Measurements from ENCODE around the gene LAMB1. TPM values are rescaled to one million over a fixed set of nuclear protein-coding genes. Genes with fewer than 3 reads are reported as not detected.

The LAMB1 gene
- total RNA-seq, 2 donors from 2014 or later, result not detected

- Mint-ChIP-seq H3K4me1 (no peaks in the 10 kb centered on the region), H3K36me3 (ENCODE audit: low read depth) (no peaks in the 10 kb centered on the region), H3K27me3 (no peaks in the 10 kb centered on the region), H3K4me3 (no peak overlapping the region), H3K9me3 (no peaks in the 10 kb centered on the region), H3K27ac (no peak overlapping the region)
- ATAC-seq (replicated peaks), result no peak
Observed at GRCh38 chr7:107943018-107943417, 59.9 kb downstream of the LAMB1 start.

- Mint-ChIP-seq H3K36me3 (ENCODE audit: low read depth) (no peaks in the 10 kb centered on the region), H3K27me3 (no peaks in the 10 kb centered on the region), H3K27ac (no peak overlapping the region), H3K4me3 (no peak overlapping the region), H3K9me3 (no peaks in the 10 kb centered on the region), H3K4me1 (no peaks in the 10 kb centered on the region)
- ATAC-seq (replicated peaks), result no peak
Observed at GRCh38 chr7:107940951-107941350, 62.0 kb downstream of the LAMB1 start.

GRCh38 chr7:107939573-107940489, 63.1 kb downstream of the LAMB1 start:
- no peak overlapping the region for H3K4me3 Mint-ChIP-seq
- H3K27me3 Mint-ChIP-seq, result no peaks in the 10 kb centered on the region
- no peaks in the 10 kb centered on the region for H3K9me3 Mint-ChIP-seq
- H3K36me3 Mint-ChIP-seq (ENCODE audit: low read depth), result no peaks in the 10 kb centered on the region
- no peak overlapping the region for H3K27ac Mint-ChIP-seq
- no peak for ATAC-seq (replicated peaks)
- H3K4me1 Mint-ChIP-seq, result no peaks in the 10 kb centered on the region

GRCh38 chr7:107938456-107939250, 64.3 kb downstream of the LAMB1 start:
- Mint-ChIP-seq H3K27me3 (no peaks in the 10 kb centered on the region), H3K9me3 (no peaks in the 10 kb centered on the region), H3K36me3 (ENCODE audit: low read depth) (peaks cover 4% of the 10 kb centered on the region), H3K4me3 (no peak overlapping the region), H3K27ac (no peak overlapping the region), H3K4me1 (no peaks in the 10 kb centered on the region)
- no peak for ATAC-seq (replicated peaks)

- H3K36me3 Mint-ChIP-seq (ENCODE audit: low read depth), result peaks cover 13% of the 10 kb centered on the region
Observed at GRCh38 chr7:107937531-107937930, 65.4 kb downstream of the LAMB1 start.

GRCh38 chr7:107936312-107936711, 66.6 kb downstream of the LAMB1 start:
- Mint-ChIP-seq H3K27me3 (no peaks in the 10 kb centered on the region), H3K4me1 (peaks cover 6% of the 10 kb centered on the region), H3K4me3 (no peak overlapping the region), H3K27ac (no peak overlapping the region), H3K36me3 (ENCODE audit: low read depth) (peaks cover 21% of the 10 kb centered on the region), H3K9me3 (no peaks in the 10 kb centered on the region)
- no peak for ATAC-seq (replicated peaks)

More at GRCh38 chr7:107937531-107937930, 65.4 kb downstream of the LAMB1 start:
- H3K4me1 Mint-ChIP-seq, result peaks cover 6% of the 10 kb centered on the region
- H3K4me3 Mint-ChIP-seq, result no peak overlapping the region
- H3K27ac Mint-ChIP-seq, result no peak overlapping the region
- no peak for ATAC-seq (replicated peaks)
- H3K9me3 Mint-ChIP-seq, result no peaks in the 10 kb centered on the region
- no peaks in the 10 kb centered on the region for H3K27me3 Mint-ChIP-seq

GRCh38 chr7:107934991-107935770, 67.8 kb downstream of the LAMB1 start:
- H3K9me3 Mint-ChIP-seq, result no peaks in the 10 kb centered on the region
- peaks cover 6% of the 10 kb centered on the region for H3K4me1 Mint-ChIP-seq
- peaks cover 25% of the 10 kb centered on the region for H3K36me3 Mint-ChIP-seq (ENCODE audit: low read depth)
- no peaks in the 10 kb centered on the region for H3K27me3 Mint-ChIP-seq
- H3K27ac Mint-ChIP-seq, result no peak overlapping the region
- ATAC-seq (replicated peaks), result no peak
- H3K4me3 Mint-ChIP-seq, result no peak overlapping the region

GRCh38 chr7:107933386-107934013, 69.5 kb downstream of the LAMB1 start:
- ATAC-seq (replicated peaks), result no peak
- peaks cover 6% of the 10 kb centered on the region for H3K4me1 Mint-ChIP-seq
- H3K27ac Mint-ChIP-seq, result no peak overlapping the region
- no peaks in the 10 kb centered on the region for H3K9me3 Mint-ChIP-seq
- H3K4me3 Mint-ChIP-seq, result no peak overlapping the region
- no peaks in the 10 kb centered on the region for H3K27me3 Mint-ChIP-seq
- H3K36me3 Mint-ChIP-seq (ENCODE audit: low read depth), result peaks cover 41% of the 10 kb centered on the region

- Mint-ChIP-seq H3K36me3 (ENCODE audit: low read depth) (peaks cover 48% of the 10 kb centered on the region), H3K4me3 (no peak overlapping the region)
- ATAC-seq (replicated peaks), result no peak
Observed at GRCh38 chr7:107932805-107933204, 70.2 kb downstream of the LAMB1 start.

GRCh38 chr7:107931740-107932515, 71.0 kb downstream of the LAMB1 start:
- Mint-ChIP-seq H3K27ac (no peak overlapping the region), H3K4me1 (peaks cover 6% of the 10 kb centered on the region), H3K4me3 (no peak overlapping the region), H3K36me3 (ENCODE audit: low read depth) (peaks cover 56% of the 10 kb centered on the region), H3K27me3 (no peaks in the 10 kb centered on the region), H3K9me3 (no peaks in the 10 kb centered on the region)
- no peak for ATAC-seq (replicated peaks)

More at GRCh38 chr7:107932805-107933204, 70.2 kb downstream of the LAMB1 start:
- Mint-ChIP-seq H3K9me3 (no peaks in the 10 kb centered on the region), H3K27me3 (no peaks in the 10 kb centered on the region), H3K27ac (peak overlapping the region; percentile 3), H3K4me1 (peaks cover 6% of the 10 kb centered on the region)

GRCh38 chr7:107926481-107926880, 76.5 kb downstream of the LAMB1 start:
- peaks cover 22% of the 10 kb centered on the region for H3K4me1 Mint-ChIP-seq
- no peak overlapping the region for H3K4me3 Mint-ChIP-seq
- H3K27me3 Mint-ChIP-seq, result no peaks in the 10 kb centered on the region
- H3K9me3 Mint-ChIP-seq, result no peaks in the 10 kb centered on the region
- H3K27ac Mint-ChIP-seq, result no peak overlapping the region
- no peak for ATAC-seq (replicated peaks)
- peaks cover 84% of the 10 kb centered on the region for H3K36me3 Mint-ChIP-seq (ENCODE audit: low read depth)

GRCh38 chr7:107924841-107925504, 78.0 kb downstream of the LAMB1 start:
- Mint-ChIP-seq H3K4me1 (peaks cover 31% of the 10 kb centered on the region), H3K4me3 (peak overlapping the region; percentile 16), H3K9me3 (no peaks in the 10 kb centered on the region), H3K27ac (peak overlapping the region; percentile 26), H3K27me3 (no peaks in the 10 kb centered on the region), H3K36me3 (ENCODE audit: low read depth) (peaks cover 92% of the 10 kb centered on the region)
- peak; percentile 39 for ATAC-seq (replicated peaks)

- no peak overlapping the region for H3K27ac Mint-ChIP-seq
- no peaks in the 10 kb centered on the region for H3K27me3 Mint-ChIP-seq
- peaks cover 93% of the 10 kb centered on the region for H3K36me3 Mint-ChIP-seq (ENCODE audit: low read depth)
- no peak overlapping the region for H3K4me3 Mint-ChIP-seq
- H3K4me1 Mint-ChIP-seq, result peaks cover 32% of the 10 kb centered on the region
- ATAC-seq (replicated peaks), result no peak
- H3K9me3 Mint-ChIP-seq, result no peaks in the 10 kb centered on the region
Observed at GRCh38 chr7:107922886-107923285, 80.1 kb downstream of the LAMB1 start.
